ENCODE data around the gene RHOBTB1. TPM values are rescaled to one million over a fixed set of nuclear protein-coding genes. Genes with fewer than 3 reads are reported as not detected.
A peak's percentile ranks its signal among the peaks of the same experiment; 100 is the strongest.

Gene RHOBTB1, protein sequence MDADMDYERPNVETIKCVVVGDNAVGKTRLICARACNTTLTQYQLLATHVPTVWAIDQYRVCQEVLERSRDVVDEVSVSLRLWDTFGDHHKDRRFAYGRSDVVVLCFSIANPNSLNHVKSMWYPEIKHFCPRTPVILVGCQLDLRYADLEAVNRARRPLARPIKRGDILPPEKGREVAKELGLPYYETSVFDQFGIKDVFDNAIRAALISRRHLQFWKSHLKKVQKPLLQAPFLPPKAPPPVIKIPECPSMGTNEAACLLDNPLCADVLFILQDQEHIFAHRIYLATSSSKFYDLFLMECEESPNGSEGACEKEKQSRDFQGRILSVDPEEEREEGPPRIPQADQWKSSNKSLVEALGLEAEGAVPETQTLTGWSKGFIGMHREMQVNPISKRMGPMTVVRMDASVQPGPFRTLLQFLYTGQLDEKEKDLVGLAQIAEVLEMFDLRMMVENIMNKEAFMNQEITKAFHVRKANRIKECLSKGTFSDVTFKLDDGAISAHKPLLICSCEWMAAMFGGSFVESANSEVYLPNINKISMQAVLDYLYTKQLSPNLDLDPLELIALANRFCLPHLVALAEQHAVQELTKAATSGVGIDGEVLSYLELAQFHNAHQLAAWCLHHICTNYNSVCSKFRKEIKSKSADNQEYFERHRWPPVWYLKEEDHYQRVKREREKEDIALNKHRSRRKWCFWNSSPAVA
- under 1 TPM; 0.73 to 0.77 TPM for polyA plus RNA-seq

DNA sequence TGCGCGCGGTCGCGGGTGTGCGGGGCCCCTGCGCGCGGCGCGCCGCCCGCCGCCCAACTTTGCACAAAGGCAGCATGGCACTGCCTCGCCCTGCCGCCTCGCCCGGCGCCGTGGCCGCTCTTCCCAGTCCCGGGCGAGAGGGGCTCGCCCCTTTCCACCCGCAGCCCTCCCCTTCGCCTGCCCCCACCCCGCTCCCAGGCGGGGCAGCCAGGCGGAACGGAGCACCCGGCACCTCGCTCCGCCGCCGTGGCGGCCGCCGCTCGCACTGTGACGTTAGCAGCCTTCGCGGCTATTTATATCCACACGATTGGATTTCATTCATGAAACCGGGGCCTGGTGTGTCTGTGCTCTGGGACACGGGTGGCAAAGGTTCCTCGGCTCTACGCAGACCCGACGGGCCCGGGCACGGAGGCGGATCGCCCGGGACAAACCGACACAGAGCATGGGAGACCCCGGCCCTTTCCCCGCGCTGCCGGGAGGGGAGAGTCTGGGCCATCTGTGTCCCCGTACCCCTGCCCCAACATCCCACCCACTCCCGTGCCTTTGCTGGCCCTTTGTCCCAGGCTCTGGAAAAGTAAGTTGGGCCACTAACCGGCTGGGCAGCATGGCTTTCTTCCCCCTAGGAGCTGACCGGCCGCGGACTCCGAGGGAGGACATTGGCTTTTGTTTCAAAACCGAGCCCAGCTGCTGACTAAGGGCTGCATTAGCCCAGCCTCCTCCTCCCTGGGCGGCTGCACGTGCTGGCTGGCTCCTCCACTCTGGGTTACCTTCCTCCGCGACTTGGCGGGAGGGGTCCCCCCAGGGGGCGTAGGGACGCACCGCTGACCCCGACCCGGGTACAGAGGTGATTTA lies at the start of gene RHOBTB1:
RHOBTB1 (minus strand) TSS at position 128 of the 852 bp plus-strand sequence. CDS start 32,643 bp downstream, outside the sequence.
- Histone ChIP-seq H3K27ac (ENCODE audit: low read depth in 2 of 2, low read length in 1 of 2) (peak within 1 kb of the TSS; percentile 85), H3K36me3 (ENCODE audit: control insufficient read depth in 2 of 2, insufficient read depth in 2 of 2, low read length in 1 of 2) (no peaks in the 10 kb centered on the region), H3K4me3 (ENCODE audit: low read depth in 1 of 2, low read length in 2 of 2) (peak within 1 kb of the TSS; percentile 54 to 82), H3K27me3 (ENCODE audit: control insufficient read depth in 1 of 2, insufficient read depth in 2 of 2, low read length in 2 of 2) (no peaks in the 10 kb centered on the region), H3K9me3 (ENCODE audit: control insufficient read depth in 2 of 2, insufficient read depth in 1 of 2, low read depth in 1 of 2, low read length in 1 of 2) (no peaks in the 10 kb centered on the region), H3K4me1 (ENCODE audit: control insufficient read depth in 2 of 2, insufficient read depth in 2 of 2, low read length in 1 of 2) (peaks cover 0 to 6% of the 10 kb centered on the region in 2 donors)
- 1% methylated on average over 70 to 77 of the region's 77 CpGs for WGBS, 2 donors

DNA sequence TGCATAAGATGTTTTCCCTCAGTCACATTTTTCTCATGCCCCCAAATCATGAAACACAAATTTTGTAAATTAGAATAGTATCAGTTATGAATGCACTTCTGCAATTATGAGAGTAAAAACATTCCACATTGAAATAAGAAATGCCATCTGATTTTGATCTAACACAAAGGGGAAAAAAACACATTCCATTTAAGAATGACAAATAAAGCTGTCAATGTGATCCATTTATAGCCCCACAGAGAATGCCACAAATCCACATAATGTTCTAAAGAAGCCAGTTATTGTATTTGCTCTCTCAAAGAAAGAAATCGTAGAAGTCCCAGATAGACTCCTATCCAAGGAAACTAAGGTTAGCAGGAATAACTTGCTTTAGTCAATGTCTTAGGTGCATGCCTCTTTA lies 48.7 kb upstream of the RHOBTB1 start:
- no peaks in the 10 kb centered on the region for H3K27me3 ChIP-seq (ENCODE audit: control insufficient read depth in 1 of 2, insufficient read depth in 2 of 2, low read length in 2 of 2)
- no peak overlapping the region for H3K4me3 ChIP-seq (ENCODE audit: low read depth in 1 of 2, low read length in 2 of 2)
- no peaks in the 10 kb centered on the region for H3K36me3 ChIP-seq (ENCODE audit: control insufficient read depth in 2 of 2, insufficient read depth in 2 of 2, low read length in 1 of 2)
- no peak overlapping the region for H3K27ac ChIP-seq (ENCODE audit: low read depth in 2 of 2, low read length in 1 of 2)
- no peaks in the 10 kb centered on the region for H3K4me1 ChIP-seq (ENCODE audit: control insufficient read depth in 2 of 2, insufficient read depth in 2 of 2, low read length in 1 of 2)
- H3K9me3 ChIP-seq (ENCODE audit: control insufficient read depth in 2 of 2, insufficient read depth in 1 of 2, low read depth in 1 of 2, low read length in 1 of 2): peaks cover 0 to 3% of the 10 kb centered on the region in 2 donors
- WGBS, 2 donors: 87 to 93% methylated on average over 1 of the region's 1 CpG

DNA sequence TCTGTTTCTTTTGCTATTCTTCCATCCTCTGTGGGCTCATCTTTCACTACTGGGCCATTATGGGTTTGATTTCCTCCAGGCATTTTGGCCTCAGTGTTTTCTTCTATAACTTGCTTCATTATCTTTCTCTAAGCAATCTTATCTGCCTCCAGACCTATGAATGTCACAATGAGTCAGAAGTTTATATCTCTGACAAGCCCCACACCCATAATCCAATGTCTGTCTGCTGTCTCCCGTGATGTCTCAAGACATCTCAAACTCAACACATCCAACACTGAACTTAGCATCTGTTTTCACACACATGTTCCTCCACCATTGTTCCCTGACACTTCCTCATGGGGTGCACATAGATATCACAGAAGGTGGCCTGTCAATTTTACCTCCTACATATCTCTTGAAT lies 46.7 kb upstream of the RHOBTB1 start:
- Histone ChIP-seq H3K4me3 (ENCODE audit: low read depth in 1 of 2, low read length in 2 of 2) (no peak overlapping the region), H3K4me1 (ENCODE audit: control insufficient read depth in 2 of 2, insufficient read depth in 2 of 2, low read length in 1 of 2) (no peaks in the 10 kb centered on the region), H3K9me3 (ENCODE audit: control insufficient read depth in 2 of 2, insufficient read depth in 1 of 2, low read depth in 1 of 2, low read length in 1 of 2) (peaks cover 0 to 3% of the 10 kb centered on the region in 2 donors), H3K27ac (ENCODE audit: low read depth in 2 of 2, low read length in 1 of 2) (no peak overlapping the region), H3K36me3 (ENCODE audit: control insufficient read depth in 2 of 2, insufficient read depth in 2 of 2, low read length in 1 of 2) (no peaks in the 10 kb centered on the region), H3K27me3 (ENCODE audit: control insufficient read depth in 1 of 2, insufficient read depth in 2 of 2, low read length in 2 of 2) (no peaks in the 10 kb centered on the region)
- WGBS, 2 donors: 91 to 94% methylated on average over 1 of the region's 1 CpG

DNA sequence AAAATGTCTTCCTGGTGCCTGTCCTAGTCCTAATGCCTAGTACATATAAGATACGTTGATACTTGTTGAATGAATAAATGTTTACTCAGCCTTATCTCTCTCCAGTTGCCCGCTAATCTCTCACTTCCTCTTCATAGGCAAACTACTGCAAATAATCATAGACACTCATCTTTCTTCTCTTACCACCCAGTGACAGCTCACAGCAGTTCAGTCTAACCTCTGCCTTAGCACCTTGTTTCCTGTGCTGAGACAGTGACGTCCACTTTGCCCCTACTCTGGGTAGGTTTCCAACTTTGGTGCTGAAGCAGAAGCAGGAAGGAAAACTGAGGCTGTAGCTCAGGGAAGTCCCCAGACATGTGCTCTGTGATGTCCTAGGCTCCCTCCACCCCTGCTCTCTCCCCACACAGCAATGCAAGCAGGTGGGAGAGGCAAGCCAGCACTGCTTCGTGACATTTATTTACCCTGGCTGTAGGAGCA lies 45.5 kb upstream of the RHOBTB1 start:
- Histone ChIP-seq H3K4me1 (ENCODE audit: control insufficient read depth in 2 of 2, insufficient read depth in 2 of 2, low read length in 1 of 2) (no peaks in the 10 kb centered on the region), H3K4me3 (ENCODE audit: low read depth in 1 of 2, low read length in 2 of 2) (no peak overlapping the region)

DNA sequence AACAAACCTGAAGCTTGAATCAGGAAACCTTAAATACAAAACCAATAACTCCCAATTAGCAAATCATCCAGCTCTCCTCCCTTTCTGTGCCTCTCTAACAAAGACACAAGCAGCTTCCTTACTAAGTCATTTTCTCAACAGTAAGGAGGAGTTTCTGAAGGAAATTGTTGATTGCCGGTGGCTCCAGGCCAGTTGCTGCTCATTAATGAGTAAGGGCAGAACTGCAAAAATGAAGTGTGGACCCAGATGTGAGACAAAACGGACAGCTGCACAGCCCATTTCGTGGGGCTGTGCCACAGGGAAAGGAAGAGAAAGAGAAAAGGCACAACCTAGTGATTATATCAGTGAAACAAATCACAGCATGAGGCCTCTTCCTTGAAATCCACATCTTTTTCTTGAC lies 42.8 kb upstream of the RHOBTB1 start:
- WGBS, 2 donors: 45 to 47% methylated on average over 3 of the region's 3 CpGs
- H3K27ac ChIP-seq (ENCODE audit: low read depth in 2 of 2, low read length in 1 of 2): no peak overlapping the region

More for the DNA sequence above, 45.5 kb upstream of the RHOBTB1 start:
- Histone ChIP-seq H3K27me3 (ENCODE audit: control insufficient read depth in 1 of 2, insufficient read depth in 2 of 2, low read length in 2 of 2) (no peaks in the 10 kb centered on the region), H3K36me3 (ENCODE audit: control insufficient read depth in 2 of 2, insufficient read depth in 2 of 2, low read length in 1 of 2) (no peaks in the 10 kb centered on the region), H3K9me3 (ENCODE audit: control insufficient read depth in 2 of 2, insufficient read depth in 1 of 2, low read depth in 1 of 2, low read length in 1 of 2) (peaks cover 0 to 3% of the 10 kb centered on the region in 2 donors), H3K27ac (ENCODE audit: low read depth in 2 of 2, low read length in 1 of 2) (no peak overlapping the region)
- WGBS, 2 donors: 42 to 73% methylated on average over 4 of the region's 4 CpGs

DNA sequence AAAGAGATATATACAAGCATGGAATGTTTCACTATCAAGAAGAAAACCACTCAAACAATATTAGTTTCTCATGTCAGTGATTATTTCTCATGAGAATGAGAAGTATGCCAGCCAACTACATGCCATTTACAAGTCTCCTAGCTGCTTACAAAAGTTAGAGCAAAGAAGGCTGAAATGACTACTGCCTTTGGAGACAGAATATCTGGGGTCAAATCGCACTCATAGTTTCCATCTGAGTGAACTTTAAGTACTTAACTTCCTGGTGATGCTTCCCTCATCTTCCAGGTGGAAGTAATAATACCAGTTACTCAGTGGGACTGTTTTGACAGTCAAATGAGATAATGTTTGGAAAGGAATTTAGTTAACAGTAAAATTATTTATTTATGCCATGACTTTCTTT lies 42.0 kb upstream of the RHOBTB1 start:
- Histone ChIP-seq H3K4me1 (ENCODE audit: control insufficient read depth in 2 of 2, insufficient read depth in 2 of 2, low read length in 1 of 2) (no peaks in the 10 kb centered on the region), H3K9me3 (ENCODE audit: control insufficient read depth in 2 of 2, insufficient read depth in 1 of 2, low read depth in 1 of 2, low read length in 1 of 2) (peaks cover 0 to 3% of the 10 kb centered on the region in 2 donors), H3K36me3 (ENCODE audit: control insufficient read depth in 2 of 2, insufficient read depth in 2 of 2, low read length in 1 of 2) (no peaks in the 10 kb centered on the region), H3K27me3 (ENCODE audit: control insufficient read depth in 1 of 2, insufficient read depth in 2 of 2, low read length in 2 of 2) (no peaks in the 10 kb centered on the region), H3K4me3 (ENCODE audit: low read depth in 1 of 2, low read length in 2 of 2) (no peak overlapping the region), H3K27ac (ENCODE audit: low read depth in 2 of 2, low read length in 1 of 2) (no peak overlapping the region)
- WGBS, 2 donors: 91% methylated on average over 1 of the region's 1 CpG

More for the DNA sequence above, 42.8 kb upstream of the RHOBTB1 start:
- no peak overlapping the region for H3K4me3 ChIP-seq (ENCODE audit: low read depth in 1 of 2, low read length in 2 of 2)
- no peaks in the 10 kb centered on the region for H3K36me3 ChIP-seq (ENCODE audit: control insufficient read depth in 2 of 2, insufficient read depth in 2 of 2, low read length in 1 of 2)
- no peaks in the 10 kb centered on the region for H3K27me3 ChIP-seq (ENCODE audit: control insufficient read depth in 1 of 2, insufficient read depth in 2 of 2, low read length in 2 of 2)
- H3K9me3 ChIP-seq (ENCODE audit: control insufficient read depth in 2 of 2, insufficient read depth in 1 of 2, low read depth in 1 of 2, low read length in 1 of 2): peaks cover 0 to 3% of the 10 kb centered on the region in 2 donors
- no peaks in the 10 kb centered on the region for H3K4me1 ChIP-seq (ENCODE audit: control insufficient read depth in 2 of 2, insufficient read depth in 2 of 2, low read length in 1 of 2)

DNA sequence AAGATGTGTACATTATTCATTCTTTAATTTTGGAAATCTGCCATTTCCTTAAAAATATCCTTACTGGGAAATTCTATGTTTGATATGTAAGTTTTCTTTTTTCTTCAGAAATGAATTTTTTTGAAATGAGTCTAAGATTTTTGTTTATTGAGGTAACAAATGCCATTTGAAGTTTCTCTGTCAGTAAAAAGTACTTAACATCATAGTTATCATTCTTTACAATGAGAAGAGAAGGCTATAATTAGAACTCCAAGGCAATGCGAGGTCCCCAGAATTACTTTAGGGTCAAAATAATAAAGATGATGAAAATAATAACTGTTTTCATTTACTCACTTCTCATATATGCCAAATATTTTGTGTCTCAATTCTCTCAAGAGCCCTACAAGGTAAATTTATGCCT lies 37.0 kb upstream of the RHOBTB1 start:
- Histone ChIP-seq H3K27ac (ENCODE audit: low read depth in 2 of 2, low read length in 1 of 2) (no peak overlapping the region), H3K9me3 (ENCODE audit: control insufficient read depth in 2 of 2, insufficient read depth in 1 of 2, low read depth in 1 of 2, low read length in 1 of 2) (no peaks in the 10 kb centered on the region), H3K27me3 (ENCODE audit: control insufficient read depth in 1 of 2, insufficient read depth in 2 of 2, low read length in 2 of 2) (no peaks in the 10 kb centered on the region), H3K4me1 (ENCODE audit: control insufficient read depth in 2 of 2, insufficient read depth in 2 of 2, low read length in 1 of 2) (no peaks in the 10 kb centered on the region), H3K36me3 (ENCODE audit: control insufficient read depth in 2 of 2, insufficient read depth in 2 of 2, low read length in 1 of 2) (no peaks in the 10 kb centered on the region), H3K4me3 (ENCODE audit: low read depth in 1 of 2, low read length in 2 of 2) (no peak overlapping the region)
- 73 to 91% methylated on average over 1 of the region's 1 CpG for WGBS, 2 donors

DNA sequence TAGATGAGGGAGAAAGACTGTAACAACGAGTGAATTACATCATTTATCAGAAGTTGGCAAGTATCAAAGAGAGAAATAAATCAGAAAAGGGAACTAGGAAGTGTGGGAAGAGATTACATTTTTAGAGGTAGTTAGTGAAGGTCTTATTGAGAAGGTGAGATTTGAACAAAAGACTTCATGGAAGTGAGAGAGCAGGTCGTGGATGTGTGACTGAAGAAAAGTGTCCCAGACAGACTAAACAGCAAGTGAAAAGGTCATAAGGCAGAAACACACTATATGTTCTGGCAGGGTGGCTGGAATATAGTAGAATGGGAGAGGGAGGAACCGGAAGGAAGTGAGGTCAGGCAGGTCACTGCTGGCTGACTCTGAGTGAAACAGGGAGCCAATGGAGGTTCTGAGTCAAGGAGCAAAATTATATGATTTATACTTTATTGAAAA lies 35.7 kb upstream of the RHOBTB1 start:
- no peaks in the 10 kb centered on the region for H3K36me3 ChIP-seq (ENCODE audit: control insufficient read depth in 2 of 2, insufficient read depth in 2 of 2, low read length in 1 of 2)
- no peak overlapping the region for H3K27ac ChIP-seq (ENCODE audit: low read depth in 2 of 2, low read length in 1 of 2)
- no peaks in the 10 kb centered on the region for H3K27me3 ChIP-seq (ENCODE audit: control insufficient read depth in 1 of 2, insufficient read depth in 2 of 2, low read length in 2 of 2)
- no peaks in the 10 kb centered on the region for H3K9me3 ChIP-seq (ENCODE audit: control insufficient read depth in 2 of 2, insufficient read depth in 1 of 2, low read depth in 1 of 2, low read length in 1 of 2)
- no peak overlapping the region for H3K4me3 ChIP-seq (ENCODE audit: low read depth in 1 of 2, low read length in 2 of 2)
- 59 to 65% methylated on average over 3 of the region's 3 CpGs for WGBS, 2 donors
- no peaks in the 10 kb centered on the region for H3K4me1 ChIP-seq (ENCODE audit: control insufficient read depth in 2 of 2, insufficient read depth in 2 of 2, low read length in 1 of 2)
